GM12892 (cell line): ENCODE measurements around the gene FOXK2.

Experiments used
- POLR2A ChIP-seq: IDR thresholded peaks from 2 replicates; pipeline ENCODE4 v1.6.1; 2011; ENCODE audit warnings: low read depth, low read length, control low read depth
- POLR2AphosphoS5 ChIP-seq: IDR thresholded peaks from 2 replicates; pipeline ENCODE4 v1.6.1; 2011; ENCODE audit warnings: low read depth, low read length, control low read depth
- TAF1 ChIP-seq: IDR thresholded peaks from 2 replicates; pipeline ENCODE4 v1.6.1; 2011; ENCODE audit warnings: low read depth, mild to moderate bottlenecking, control low read depth, low read length, borderline replicate concordance

GRCh38 chr17:82594571-82594970 lies 75.0 kb downstream of the FOXK2 start:
- no peak for TF ChIP-seq POLR2AphosphoS5
- no peak for TF ChIP-seq POLR2A
- no peak for TF ChIP-seq TAF1
